SK-N-SH (cell line): ENCODE results near the gene APOBEC3H. TPM values are rescaled to one million over a fixed set of nuclear protein-coding genes. Genes with fewer than 3 reads are reported as not detected.
"Not testable (repeated sequence)": the region's sequence is repeated elsewhere in the genome, so short reads cannot be mapped to it uniquely, and the experiment has no call there.

Experiments used
- CTCF ChIA-PET: fragments of 300-600, 350-600 bp; formaldehyde crosslinking; extraction: SDS; loops from one replicate; lab custom pipeline; 2021; lab: Yijun Ruan, JAX
- POLR2A ChIA-PET: fragments of 350-600 bp; sonication (Branson Sonifier 250); formaldehyde crosslinking; extraction: SDS; loops from one replicate; lab custom pipeline; 2020; ENCODE audit warnings: antibody characterized with exemption, inconsistent platforms; lab: Yijun Ruan, JAX
- DNase-seq: peaks from one replicate; pipeline ENCODE4 v3.0.0; 2012
- H2AFZ ChIP-seq: fragments of 200-600 bp; sonication (generic); 2 replicates; pipeline ENCODE4 v1.8.1; 2016; ENCODE audit warnings: antibody characterized with exemption, mild to moderate bottlenecking, low read depth
- H3F3A ChIP-seq: fragments of 200-600 bp; sonication (generic); replicated peaks from 2 replicates; pipeline ENCODE3; 2016; ENCODE audit warnings: antibody characterized with exemption, mild to moderate bottlenecking; ENCODE audit not compliant: insufficient read depth
- H3K27ac ChIP-seq, 2 experiments: fragments of 200-500 bp in 1 of 2; fragments of 200-600 bp in 1 of 2; sonication (Bioruptor generic) in 1 of 2; sonication (generic), shearing (Covaris generic) in 1 of 2; 2 replicates each; pipeline versions ENCODE4 v1.5.1 to v1.6.1; 2014 to 2016; ENCODE audit warnings: low read depth in 2 of 2, inconsistent platforms in 1 of 2, low read length in 1 of 2, mild to moderate bottlenecking in 1 of 2, mixed read lengths in 1 of 2
- H3K27me3 ChIP-seq: fragments of 200-600 bp; sonication (generic), shearing (Covaris generic); 2 replicates; pipeline ENCODE4 v1.6.1; 2016; ENCODE audit warnings: mixed run types; ENCODE audit not compliant: insufficient read depth
- H3K36me3 ChIP-seq, 2 experiments: fragments of 200-500 bp in 1 of 2; fragments of 200-600 bp in 1 of 2; sonication (Bioruptor generic) in 1 of 2; sonication (generic) in 1 of 2; replicated peaks in 1 of 2; 2 replicates each; pipeline versions ENCODE3 to v1.5.1; 2014 to 2016; ENCODE audit warnings: low read length in 1 of 2, mild to moderate bottlenecking in 1 of 2; ENCODE audit not compliant: insufficient read depth in 2 of 2, control insufficient read depth in 1 of 2
- H3K4me1 ChIP-seq, 2 experiments: fragments of 200-500 bp in 1 of 2; fragments of 200-600 bp in 1 of 2; sonication (Bioruptor generic) in 1 of 2; sonication (generic), shearing (Covaris generic) in 1 of 2; 2 replicates each; pipeline versions ENCODE4 v1.5.1 to v1.6.1; 2014 to 2016; ENCODE audit warnings: low read depth in 1 of 2, low read length in 1 of 2, mixed run types in 1 of 2; ENCODE audit not compliant: insufficient read depth in 2 of 2, control insufficient read depth in 1 of 2
- H3K4me2 ChIP-seq: fragments of 200-600 bp; sonication (generic), shearing (Covaris generic); 2 replicates; pipeline ENCODE4 v1.6.1; 2017; ENCODE audit warnings: mixed run types
- H3K4me3 ChIP-seq, 2 experiments: fragments of 200-500 bp in 1 of 2; fragments of 200-600 bp in 1 of 2; sonication (Bioruptor generic) in 1 of 2; sonication (generic), shearing (Covaris generic) in 1 of 2; 2 replicates each; pipeline versions ENCODE4 v1.5.1 to v1.8.1; 2014 to 2016; ENCODE audit warnings: low read depth in 2 of 2, inconsistent platforms in 1 of 2, low read length in 1 of 2, mild to moderate bottlenecking in 1 of 2, mixed read lengths in 1 of 2, moderate library complexity in 1 of 2
- H3K79me2 ChIP-seq: fragments of 200-600 bp; sonication (generic); 2 replicates; pipeline ENCODE4 v1.8.1; 2017; ENCODE audit warnings: mild to moderate bottlenecking; ENCODE audit not compliant: insufficient read depth
- H3K9ac ChIP-seq: fragments of 200-600 bp; sonication (generic); 2 replicates; pipeline ENCODE4 v1.6.1; 2017; ENCODE audit warnings: mixed run types
- H3K9me2 ChIP-seq: fragments of 200-600 bp; sonication (generic); 2 replicates; pipeline ENCODE4 v1.6.1; 2017; ENCODE audit warnings: mixed run types
- H3K9me3 ChIP-seq: fragments of 200-600 bp; sonication (generic); 2 replicates; pipeline ENCODE4 v1.6.1; 2017; ENCODE audit warnings: mixed run types, mild to moderate bottlenecking, moderate library complexity
- H4K20me1 ChIP-seq: fragments of 200-600 bp; sonication (generic); 2 replicates; pipeline ENCODE4 v1.6.1; 2017; ENCODE audit warnings: mild to moderate bottlenecking, mixed run types; ENCODE audit not compliant: insufficient read depth
- CHD2 ChIP-seq: fragments of 150-350 bp; IDR thresholded peaks from 2 replicates; pipeline ENCODE4 v1.6.1; 2018; ENCODE audit warnings: low read length; ENCODE audit not compliant: partially characterized antibody
- EP300 ChIP-seq, 2 experiments: IDR thresholded peaks; 2 replicates each; pipeline versions ENCODE4 v1.4.0 to v1.6.1; 2012; ENCODE audit warnings: borderline replicate concordance in 1 of 2, low read depth in 1 of 2, low read length in 1 of 2
- EZH2phosphoT487 ChIP-seq: fragments of 200-600 bp; sonication (generic); IDR thresholded peaks from 2 replicates; pipeline ENCODE4 v1.6.1; 2017; ENCODE audit warnings: low read depth, mixed run types, mild to moderate bottlenecking, antibody characterized with exemption, moderate library complexity, borderline replicate concordance
- FOSL2 ChIP-seq: IDR thresholded peaks from 2 replicates; pipeline ENCODE4 v1.4.0; 2012; ENCODE audit warnings: low read depth, mild to moderate bottlenecking, moderate library complexity, borderline replicate concordance
- GABPA ChIP-seq: IDR thresholded peaks from 2 replicates; pipeline ENCODE4 v1.4.0; 2012; ENCODE audit warnings: low read depth, mild to moderate bottlenecking
- NFIC ChIP-seq: IDR thresholded peaks from 2 replicates; pipeline ENCODE4 v1.4.0; 2012; ENCODE audit warnings: borderline replicate concordance
- RAD21 ChIP-seq: IDR thresholded peaks from 2 replicates; pipeline ENCODE4 v1.6.1; 2012; ENCODE audit warnings: mild to moderate bottlenecking, low read length
- RXRA ChIP-seq: IDR thresholded peaks from 2 replicates; pipeline ENCODE4 v1.4.0; 2012; ENCODE audit warnings: low read depth, mild to moderate bottlenecking, borderline replicate concordance
- TEAD4 ChIP-seq: IDR thresholded peaks from 2 replicates; pipeline ENCODE4 v1.4.0; 2012; ENCODE audit warnings: mild to moderate bottlenecking, borderline replicate concordance; ENCODE audit not compliant: insufficient read depth
- WGBS: methylation state at CpG from one replicate; pipeline ENCODE4 v1.1.6; 2017; ENCODE audit warnings: low lambda C conversion rate; 5-methylcytosine and 5-hydroxymethylcytosine counted together
- polyA plus RNA-seq, 3 experiments: library from polyadenylated mRNA; depleted of rRNA; stranded (reverse); fragments of >200 nt; gene quantifications; 2 replicates each; pipeline ENCODE4 v1.2.3, GENCODE V29; 2012
- TF ChIP-seq, protein P1 (sequence below): IDR thresholded peaks from 2 replicates; pipeline ENCODE4 v1.6.1; 2012; ENCODE audit warnings: mild to moderate bottlenecking, low read depth, low read length, moderate library complexity
- TF ChIP-seq, protein P2 (sequence below): fragments of 150-350 bp; IDR thresholded peaks from 2 replicates; pipeline ENCODE4 v1.6.1; 2016; ENCODE audit warnings: mild to moderate bottlenecking, low read depth, low read length
- TF ChIP-seq, protein P3 (sequence below): IDR thresholded peaks from 2 replicates; pipeline ENCODE4 v1.4.0; 2012; ENCODE audit warnings: low read depth
- TF ChIP-seq, protein P4 (sequence below): IDR thresholded peaks from 2 replicates; pipeline ENCODE4; 2012

The APOBEC3H gene
- polyA plus RNA-seq, 1 of the 3 experiments (the other 2 are of a cell fraction): 0.18 TPM

DNA sequence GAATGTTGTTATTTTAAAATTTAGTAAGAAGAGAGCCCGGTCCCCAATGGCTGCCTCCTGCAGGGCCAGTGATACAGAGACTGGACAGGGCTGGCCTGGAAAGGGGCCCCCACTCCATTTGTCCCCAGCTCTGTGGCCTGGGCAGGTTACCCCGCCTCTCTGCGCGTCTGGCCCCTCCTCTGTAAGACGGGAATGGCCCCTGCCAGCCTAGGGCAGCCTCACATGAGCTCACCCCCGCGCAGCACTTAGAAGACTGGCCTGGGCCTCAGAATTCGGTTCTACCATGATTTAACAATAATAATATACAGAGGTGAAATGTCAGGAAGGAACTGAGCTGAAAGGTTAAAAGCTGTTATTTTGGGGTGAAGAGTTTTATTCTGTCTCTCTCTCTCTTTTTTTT, 18.7 kb upstream of the APOBEC3H start:
- Histone ChIP-seq H3K4me2 (no peak overlapping the region), H3K27me3 (no peaks in the 10 kb centered on the region), H3K4me3 (no peak overlapping the region), H3K79me2 (no peaks in the 10 kb centered on the region), H3F3A (no peaks in the 10 kb centered on the region), H3K27ac (no peak overlapping the region)
- 55% methylated on average over 2 of the region's 8 CpGs for whole genome bisulfite sequencing
- CTCF ChIA-PET: interaction anchor here (1.3 kb wide), 1 partner anchor 34 kb away, joined by 4 read pairs; no protein-coding TSS in a partner anchor
- no peak for TF ChIP-seq NFIC
- no peak for TF ChIP-seq GABPA
- TF ChIP-seq, all 33 proteins: peak for 0
- H4K20me1 ChIP-seq: no peaks in the 10 kb centered on the region
- POLR2A ChIA-PET: no interaction called here
- H3K4me1 ChIP-seq: no peaks in the 10 kb centered on the region; a peak in 1 of 4 replicates
- no peaks in the 10 kb centered on the region for H3K9me3 ChIP-seq
- H3K36me3 ChIP-seq: no peaks in the 10 kb centered on the region
- H3K9ac ChIP-seq: no peak overlapping the region
- H3K9me2 ChIP-seq: no peaks in the 10 kb centered on the region
- no peak overlapping the region for H2AFZ ChIP-seq
- no peak for DNase-seq

DNA sequence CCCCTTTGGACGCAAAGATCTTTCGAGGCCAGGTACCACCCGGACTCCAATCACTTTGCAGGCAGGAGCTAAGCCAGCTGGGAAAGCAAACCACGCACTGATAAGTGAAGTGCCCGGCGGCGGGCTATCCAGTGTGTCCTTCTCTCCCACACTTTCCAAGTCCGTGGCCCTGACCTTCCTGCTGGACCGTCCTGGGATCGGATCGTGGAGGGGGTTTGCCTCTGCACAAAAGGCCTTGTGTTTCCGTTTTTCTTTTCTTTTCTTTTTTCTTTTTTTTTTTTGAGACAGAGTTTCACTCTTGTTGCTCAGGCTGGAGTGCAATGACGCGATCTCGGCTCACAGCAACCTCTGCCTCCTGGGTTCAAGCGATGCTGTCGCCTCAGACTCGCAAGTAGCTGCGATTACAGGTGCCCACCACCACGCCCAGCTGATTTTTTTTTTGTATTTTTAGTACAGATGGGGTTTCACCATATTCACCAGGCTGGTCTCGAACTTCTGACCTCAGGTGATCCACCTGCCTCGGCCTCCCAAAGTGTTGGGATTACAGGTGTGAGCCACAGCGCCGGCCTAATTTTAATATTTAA, 17.9 kb upstream of the APOBEC3H start:
- H3K4me1 ChIP-seq, H3K79me2 ChIP-seq, H3K36me3 ChIP-seq, CTCF ChIA-PET, H3K27ac ChIP-seq, H3K9ac ChIP-seq, H4K20me1 ChIP-seq, H3K27me3 ChIP-seq, H2AFZ ChIP-seq, H3K9me3 ChIP-seq, H3K4me2 ChIP-seq, H3K9me2 ChIP-seq, POLR2A ChIA-PET, DNase-seq, H3K4me3 ChIP-seq, H3F3A ChIP-seq: not testable (repeated sequence)
- 81% methylated on average over 13 of the region's 24 CpGs for WGBS

DNA sequence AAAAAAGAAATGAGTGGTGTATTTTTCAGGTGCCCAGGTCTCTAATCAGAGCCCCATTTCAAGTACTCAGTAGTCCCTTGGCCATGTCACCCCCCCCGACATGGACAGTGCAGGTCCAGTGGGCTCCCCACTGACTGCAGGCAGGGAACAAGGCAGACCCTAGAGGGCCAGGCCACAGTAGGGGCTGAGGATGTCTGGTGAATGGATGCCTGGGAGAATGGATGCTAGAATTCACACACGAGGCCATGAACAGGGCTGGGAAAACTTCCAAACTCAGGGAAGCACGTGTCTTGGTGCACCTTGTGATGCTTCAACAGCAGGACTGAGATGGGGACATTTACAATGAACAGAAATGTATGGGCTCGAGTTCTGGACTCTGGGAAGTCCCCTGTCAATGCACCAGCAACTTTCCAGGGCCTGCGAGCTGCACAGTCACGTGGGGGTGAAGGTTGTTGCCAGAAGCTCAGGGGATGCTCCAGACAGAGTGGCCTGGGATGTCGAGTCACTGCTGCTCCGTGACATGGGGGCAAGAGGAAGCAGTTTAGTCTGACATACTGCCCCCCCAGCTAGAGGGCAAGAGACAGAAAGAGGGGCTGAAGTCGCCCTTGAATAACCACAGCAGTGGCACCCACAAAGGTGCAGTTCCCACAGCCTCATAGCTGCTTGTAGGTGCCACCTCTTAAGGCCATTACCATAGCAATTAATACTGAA, 16.8 kb upstream of the APOBEC3H start:
- H3K9me3 ChIP-seq: no peaks in the 10 kb centered on the region
- no peaks in the 10 kb centered on the region; a peak in 1 of 4 replicates for H3K4me1 ChIP-seq
- no peak overlapping the region for H2AFZ ChIP-seq
- no peaks in the 10 kb centered on the region for H3K79me2 ChIP-seq
- no peaks in the 10 kb centered on the region for H3K36me3 ChIP-seq
- H3K4me3 ChIP-seq: no peak overlapping the region
- no peaks in the 10 kb centered on the region for H4K20me1 ChIP-seq
- no peak for DNase-seq
- WGBS: 62% methylated on average over 7 of the region's 9 CpGs
- ChIA-PET POLR2A (no interaction called here), CTCF (no interaction called here)
- no peaks in the 10 kb centered on the region for H3F3A ChIP-seq
- no peaks in the 10 kb centered on the region for H3K9me2 ChIP-seq
- no peak overlapping the region for H3K4me2 ChIP-seq
- H3K9ac ChIP-seq: no peak overlapping the region
- no peaks in the 10 kb centered on the region for H3K27me3 ChIP-seq
- H3K27ac ChIP-seq: no peak overlapping the region
- TF ChIP-seq RAD21 (no peak), EZH2phosphoT487 (no peak), EP300 (IDR thresholded peaks at IDR 0.05; ENCODE audit: borderline replicate concordance in 1 of 2, low read depth in 1 of 2, low read length in 1 of 2) (no peak), CHD2 (no peak), TEAD4 (no peak), FOSL2 (no peak), RXRA (no peak)
- TF ChIP-seq, protein P1, sequence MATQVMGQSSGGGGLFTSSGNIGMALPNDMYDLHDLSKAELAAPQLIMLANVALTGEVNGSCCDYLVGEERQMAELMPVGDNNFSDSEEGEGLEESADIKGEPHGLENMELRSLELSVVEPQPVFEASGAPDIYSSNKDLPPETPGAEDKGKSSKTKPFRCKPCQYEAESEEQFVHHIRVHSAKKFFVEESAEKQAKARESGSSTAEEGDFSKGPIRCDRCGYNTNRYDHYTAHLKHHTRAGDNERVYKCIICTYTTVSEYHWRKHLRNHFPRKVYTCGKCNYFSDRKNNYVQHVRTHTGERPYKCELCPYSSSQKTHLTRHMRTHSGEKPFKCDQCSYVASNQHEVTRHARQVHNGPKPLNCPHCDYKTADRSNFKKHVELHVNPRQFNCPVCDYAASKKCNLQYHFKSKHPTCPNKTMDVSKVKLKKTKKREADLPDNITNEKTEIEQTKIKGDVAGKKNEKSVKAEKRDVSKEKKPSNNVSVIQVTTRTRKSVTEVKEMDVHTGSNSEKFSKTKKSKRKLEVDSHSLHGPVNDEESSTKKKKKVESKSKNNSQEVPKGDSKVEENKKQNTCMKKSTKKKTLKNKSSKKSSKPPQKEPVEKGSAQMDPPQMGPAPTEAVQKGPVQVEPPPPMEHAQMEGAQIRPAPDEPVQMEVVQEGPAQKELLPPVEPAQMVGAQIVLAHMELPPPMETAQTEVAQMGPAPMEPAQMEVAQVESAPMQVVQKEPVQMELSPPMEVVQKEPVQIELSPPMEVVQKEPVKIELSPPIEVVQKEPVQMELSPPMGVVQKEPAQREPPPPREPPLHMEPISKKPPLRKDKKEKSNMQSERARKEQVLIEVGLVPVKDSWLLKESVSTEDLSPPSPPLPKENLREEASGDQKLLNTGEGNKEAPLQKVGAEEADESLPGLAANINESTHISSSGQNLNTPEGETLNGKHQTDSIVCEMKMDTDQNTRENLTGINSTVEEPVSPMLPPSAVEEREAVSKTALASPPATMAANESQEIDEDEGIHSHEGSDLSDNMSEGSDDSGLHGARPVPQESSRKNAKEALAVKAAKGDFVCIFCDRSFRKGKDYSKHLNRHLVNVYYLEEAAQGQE: no peak
- TF ChIP-seq, protein P2, sequence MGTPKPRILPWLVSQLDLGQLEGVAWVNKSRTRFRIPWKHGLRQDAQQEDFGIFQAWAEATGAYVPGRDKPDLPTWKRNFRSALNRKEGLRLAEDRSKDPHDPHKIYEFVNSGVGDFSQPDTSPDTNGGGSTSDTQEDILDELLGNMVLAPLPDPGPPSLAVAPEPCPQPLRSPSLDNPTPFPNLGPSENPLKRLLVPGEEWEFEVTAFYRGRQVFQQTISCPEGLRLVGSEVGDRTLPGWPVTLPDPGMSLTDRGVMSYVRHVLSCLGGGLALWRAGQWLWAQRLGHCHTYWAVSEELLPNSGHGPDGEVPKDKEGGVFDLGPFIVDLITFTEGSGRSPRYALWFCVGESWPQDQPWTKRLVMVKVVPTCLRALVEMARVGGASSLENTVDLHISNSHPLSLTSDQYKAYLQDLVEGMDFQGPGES: no peak
- TF ChIP-seq, protein P3, sequence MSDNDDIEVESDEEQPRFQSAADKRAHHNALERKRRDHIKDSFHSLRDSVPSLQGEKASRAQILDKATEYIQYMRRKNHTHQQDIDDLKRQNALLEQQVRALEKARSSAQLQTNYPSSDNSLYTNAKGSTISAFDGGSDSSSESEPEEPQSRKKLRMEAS: no peak
- TF ChIP-seq, protein P4, sequence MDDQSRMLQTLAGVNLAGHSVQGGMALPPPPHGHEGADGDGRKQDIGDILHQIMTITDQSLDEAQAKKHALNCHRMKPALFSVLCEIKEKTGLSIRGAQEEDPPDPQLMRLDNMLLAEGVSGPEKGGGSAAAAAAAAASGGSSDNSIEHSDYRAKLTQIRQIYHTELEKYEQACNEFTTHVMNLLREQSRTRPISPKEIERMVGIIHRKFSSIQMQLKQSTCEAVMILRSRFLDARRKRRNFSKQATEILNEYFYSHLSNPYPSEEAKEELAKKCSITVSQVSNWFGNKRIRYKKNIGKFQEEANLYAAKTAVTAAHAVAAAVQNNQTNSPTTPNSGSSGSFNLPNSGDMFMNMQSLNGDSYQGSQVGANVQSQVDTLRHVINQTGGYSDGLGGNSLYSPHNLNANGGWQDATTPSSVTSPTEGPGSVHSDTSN: no peak
